Neural progenitor cell (in vitro differentiated cells): ENCODE data around the gene AKR1C1. TPM values are rescaled to one million over a fixed set of nuclear protein-coding genes. Genes with fewer than 3 reads are reported as not detected.
"Not testable (repeated sequence)": the region's sequence is repeated elsewhere in the genome, so short reads cannot be mapped to it uniquely, and the experiment has no call there.

Experiments used
- DNase-seq: peaks from one replicate; pipeline ENCODE4 v3.0.0-alpha.2; 2016; ENCODE audit warnings: low spot score
- H2AFZ ChIP-seq: fragments of 200-600 bp; sonication (generic); replicated peaks from 2 replicates; pipeline ENCODE4 v1.6.1; 2016; ENCODE audit warnings: antibody characterized with exemption
- H3F3A ChIP-seq: fragments of 200-600 bp; sonication (generic); 2 replicates; pipeline ENCODE4 v1.6.1; 2016; ENCODE audit warnings: antibody characterized with exemption, low read depth
- H3K27ac ChIP-seq: fragments of 200-600 bp; sonication (generic); 2 replicates; pipeline ENCODE4 v1.5.1; 2016; ENCODE audit warnings: mild to moderate bottlenecking
- H3K27me3 ChIP-seq: fragments of 200-600 bp; sonication (generic); 2 replicates; pipeline ENCODE4 v1.6.1; 2016; ENCODE audit warnings: mild to moderate bottlenecking, moderate library complexity
- H3K36me3 ChIP-seq: fragments of 200-600 bp; sonication (generic); 2 replicates; pipeline ENCODE4 v1.5.1; 2016
- H3K4me1 ChIP-seq: fragments of 200-600 bp; sonication (generic); 2 replicates; pipeline ENCODE4 v1.6.1; 2016; ENCODE audit warnings: mixed run types
- H3K4me2 ChIP-seq: fragments of 200-600 bp; sonication (generic); 2 replicates; pipeline ENCODE4 v1.6.1; 2016
- H3K4me3 ChIP-seq: fragments of 200-600 bp; sonication (generic); 2 replicates; pipeline ENCODE4 v1.5.1; 2016
- H3K79me2 ChIP-seq: fragments of 200-600 bp; sonication (generic); 2 replicates; pipeline ENCODE4 v1.6.1; 2016; ENCODE audit warnings: low read depth
- H3K9ac ChIP-seq: fragments of 200-600 bp; sonication (generic); 2 replicates; pipeline ENCODE4 v1.6.1; 2016
- H3K9me3 ChIP-seq: fragments of 200-600 bp; sonication (generic); 2 replicates; pipeline ENCODE4 v1.5.1; 2016; ENCODE audit warnings: low read depth
- H4K20me1 ChIP-seq: fragments of 200-600 bp; sonication (generic); 2 replicates; pipeline ENCODE4 v1.6.1; 2016; ENCODE audit warnings: low read depth
- H3K27ac Mint-ChIP-seq: 3 replicates; pipeline ENCODE4 v1.8.0; 2021; ENCODE audit warnings: mixed read lengths
- H3K27me3 Mint-ChIP-seq: 2 replicates; pipeline ENCODE4 v1.8.0; 2022; ENCODE audit warnings: low read depth, mild to moderate bottlenecking, inconsistent platforms, moderate library complexity, mixed read lengths; ENCODE audit not compliant: insufficient read depth
- H3K36me3 Mint-ChIP-seq: 3 replicates; pipeline ENCODE4 v1.8.0; 2021; ENCODE audit warnings: mixed read lengths
- H3K4me1 Mint-ChIP-seq: 3 replicates; pipeline ENCODE4 v1.8.0; 2021; ENCODE audit warnings: mixed read lengths
- H3K4me3 Mint-ChIP-seq: 3 replicates; pipeline ENCODE4 v1.8.0; 2021; ENCODE audit warnings: mild to moderate bottlenecking, moderate library complexity, mixed read lengths
- H3K9me3 Mint-ChIP-seq: 3 replicates; pipeline ENCODE4 v1.8.0; 2020; ENCODE audit warnings: mixed read lengths
- CTCF ChIP-seq: fragments of 200-600 bp; sonication (generic); IDR thresholded peaks from 2 replicates; pipeline ENCODE4 v1.5.1; 2017; ENCODE audit warnings: antibody characterized with exemption, mild to moderate bottlenecking
- EZH2 ChIP-seq: fragments of 200-600 bp; sonication (generic); IDR thresholded peaks from 2 replicates; pipeline ENCODE4 v1.6.1; 2017; ENCODE audit warnings: antibody characterized with exemption, mild to moderate bottlenecking, moderate library complexity
- EZH2phosphoT487 ChIP-seq: fragments of 200-600 bp; sonication (generic); IDR thresholded peaks from 2 replicates; pipeline ENCODE4 v1.6.1; 2017; ENCODE audit warnings: antibody characterized with exemption
- total RNA-seq: library from RNA; depleted of rRNA; stranded (reverse); fragments of >200 nt; gene quantifications from 2 replicates; pipeline ENCODE4 v1.2.3, GENCODE V29; 2015; ENCODE audit warnings: low replicate concordance

AKR1C1 gene
- total RNA-seq, 1 donor from 2014 or later, result 2.9 TPM

GRCh38 chr10:4934391-4934987 is 28.7 kb upstream of the AKR1C1 start:
- no peaks in the 10 kb centered on the region for H3K4me1 Mint-ChIP-seq
- H3K4me3 Mint-ChIP-seq, result no peak overlapping the region
- Histone ChIP-seq H3K9me3 (no peaks in the 10 kb centered on the region), H4K20me1 (no peaks in the 10 kb centered on the region), H3K27me3 (no peaks in the 10 kb centered on the region), H3K36me3 (no peaks in the 10 kb centered on the region), H3K79me2 (no peaks in the 10 kb centered on the region), H3K27ac (no peak overlapping the region), H2AFZ (no peak overlapping the region), H3K9ac (no peak overlapping the region), H3F3A (no peaks in the 10 kb centered on the region), H3K4me1 (peaks cover 10% of the 10 kb centered on the region), H3K4me2 (no peak overlapping the region), H3K4me3 (no peak overlapping the region)
- TF ChIP-seq EZH2phosphoT487, result no peak
- no peak for TF ChIP-seq EZH2
- H3K27ac Mint-ChIP-seq, result no peak overlapping the region
- H3K27me3 Mint-ChIP-seq, result peaks cover 2% of the 10 kb centered on the region
- no peak for DNase-seq
- peaks cover 4% of the 10 kb centered on the region for H3K36me3 Mint-ChIP-seq
- peaks cover 12% of the 10 kb centered on the region for H3K9me3 Mint-ChIP-seq

DNA sequence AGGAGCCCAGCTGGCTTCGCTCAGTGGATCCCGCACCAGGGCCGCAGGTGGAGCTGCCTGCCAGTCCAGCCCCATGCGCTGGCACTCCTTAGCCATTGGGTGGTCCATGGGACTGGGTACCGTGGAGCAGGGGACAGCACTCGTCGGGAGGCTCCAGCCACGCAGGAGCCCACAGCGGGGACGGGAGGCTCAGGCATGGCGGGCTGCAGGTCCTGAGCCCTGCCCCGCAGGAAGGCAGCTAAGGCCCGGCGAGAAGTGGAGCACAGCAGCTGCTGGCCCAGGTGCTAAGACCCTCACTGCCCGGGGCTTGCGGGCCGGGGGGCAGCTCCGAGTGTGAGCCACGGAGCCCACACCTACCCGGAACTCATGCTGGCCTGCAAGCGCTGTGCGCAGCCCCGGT is 25.9 kb upstream of the AKR1C1 start:
- Histone ChIP-seq H2AFZ (no peak overlapping the region), H3K79me2 (no peaks in the 10 kb centered on the region), H3K4me1 (peaks cover 8% of the 10 kb centered on the region), H4K20me1 (no peaks in the 10 kb centered on the region), H3K36me3 (no peaks in the 10 kb centered on the region), H3K27ac (no peak overlapping the region), H3K9me3 (no peaks in the 10 kb centered on the region), H3K9ac (no peak overlapping the region), H3F3A (no peaks in the 10 kb centered on the region), H3K4me2 (no peak overlapping the region), H3K4me3 (no peak overlapping the region), H3K27me3 (no peaks in the 10 kb centered on the region)
- no peak for TF ChIP-seq CTCF
- no peak for DNase-seq
- no peak overlapping the region for H3K4me3 Mint-ChIP-seq
- H3K27me3 Mint-ChIP-seq, result peaks cover 2% of the 10 kb centered on the region
- H3K4me1 Mint-ChIP-seq, result no peaks in the 10 kb centered on the region
- peaks cover 3% of the 10 kb centered on the region for H3K9me3 Mint-ChIP-seq
- no peaks in the 10 kb centered on the region for H3K36me3 Mint-ChIP-seq
- no peak overlapping the region for H3K27ac Mint-ChIP-seq

- Mint-ChIP-seq H3K27me3 (peaks cover 2% of the 10 kb centered on the region), H3K4me3 (no peak overlapping the region), H3K9me3 (peaks cover 3% of the 10 kb centered on the region), H3K27ac (no peak overlapping the region), H3K4me1 (no peaks in the 10 kb centered on the region), H3K36me3 (no peaks in the 10 kb centered on the region)
- H3K9me3 ChIP-seq, result no peaks in the 10 kb centered on the region
- H3K79me2 ChIP-seq, result no peaks in the 10 kb centered on the region
- no peak overlapping the region for H3K27ac ChIP-seq
- TF ChIP-seq CTCF, result no peak
- H2AFZ ChIP-seq, result no peak overlapping the region
- H4K20me1 ChIP-seq, result no peaks in the 10 kb centered on the region
- no peak for DNase-seq
- H3K4me1 ChIP-seq, result no peaks in the 10 kb centered on the region
- no peak overlapping the region for H3K4me2 ChIP-seq
- H3K27me3 ChIP-seq, result no peaks in the 10 kb centered on the region
- no peak overlapping the region for H3K9ac ChIP-seq
- H3K36me3 ChIP-seq, result no peaks in the 10 kb centered on the region
- H3K4me3 ChIP-seq, result no peak overlapping the region
- no peaks in the 10 kb centered on the region for H3F3A ChIP-seq
These were observed 23.8 kb upstream of the AKR1C1 start for GRCh38 chr10:4939224-4940072.

- H3K79me2 ChIP-seq, H3K27ac ChIP-seq, H3F3A ChIP-seq, H3K27me3 Mint-ChIP-seq, H3K36me3 ChIP-seq, H2AFZ ChIP-seq, H3K36me3 Mint-ChIP-seq, H3K4me3 ChIP-seq, H4K20me1 ChIP-seq, DNase-seq, H3K4me2 ChIP-seq, H3K27ac Mint-ChIP-seq, H3K9ac ChIP-seq, H3K4me1 Mint-ChIP-seq, H3K9me3 Mint-ChIP-seq, H3K4me1 ChIP-seq, H3K4me3 Mint-ChIP-seq, H3K9me3 ChIP-seq, H3K27me3 ChIP-seq: not testable (repeated sequence)
These were observed 23.2 kb upstream of the AKR1C1 start for GRCh38 chr10:4940073-4940428.

GRCh38 chr10:4940909-4941308 is 22.3 kb upstream of the AKR1C1 start:
- not testable (repeated sequence) for H4K20me1 ChIP-seq, H3K27me3 Mint-ChIP-seq, H3K4me1 ChIP-seq, H3K79me2 ChIP-seq, H3K9ac ChIP-seq, H3K4me2 ChIP-seq, H3K4me1 Mint-ChIP-seq, H3K4me3 Mint-ChIP-seq, H2AFZ ChIP-seq, H3K27me3 ChIP-seq, H3K36me3 ChIP-seq, H3K36me3 Mint-ChIP-seq, H3F3A ChIP-seq, DNase-seq, H3K4me3 ChIP-seq, H3K27ac ChIP-seq, H3K9me3 Mint-ChIP-seq, H3K9me3 ChIP-seq, H3K27ac Mint-ChIP-seq
